Ectodermal cell (in vitro differentiated cells): ENCODE measurements around the gene PITPNM1.

Experiments used
- H3K27ac ChIP-seq: 2 replicates; pipeline ENCODE4 v1.7.0; 2013; ENCODE audit warnings: mild to moderate bottlenecking, low read depth, low read length; ENCODE audit not compliant: insufficient read depth, poor library complexity, severe bottlenecking
- H3K27me3 ChIP-seq: 2 replicates; pipeline ENCODE4 v1.7.0; 2013; ENCODE audit warnings: mild to moderate bottlenecking, low read length; ENCODE audit not compliant: insufficient read depth, control insufficient read depth, poor library complexity, severe bottlenecking
- H3K36me3 ChIP-seq: one replicate; pipeline ENCODE4 v1.7.0; 2013; ENCODE audit warnings: low read length; ENCODE audit not compliant: control insufficient read depth, insufficient read depth
- H3K4me1 ChIP-seq: one replicate; pipeline ENCODE4 v1.7.0; 2013; ENCODE audit warnings: low read length; ENCODE audit not compliant: control insufficient read depth, insufficient read depth
- H3K4me3 ChIP-seq: 2 replicates; pipeline ENCODE4 v1.7.0; 2013; ENCODE audit warnings: low read depth, low read length, control low read depth; ENCODE audit not compliant: insufficient read depth
- H3K9me3 ChIP-seq: 2 replicates; pipeline ENCODE4 v1.7.0; 2013; ENCODE audit warnings: mild to moderate bottlenecking, low read length, moderate library complexity; ENCODE audit not compliant: control insufficient read depth
- WGBS, 2 experiments: methylation state at CpG; one replicate each; pipeline ENCODE4 v1.1.7; 2013; ENCODE audit warnings: missing lambda C conversion rate in 2 of 2; 5-methylcytosine and 5-hydroxymethylcytosine counted together

The PITPNM1 gene

GRCh38 chr11:67541198-67541597 lies 36.0 kb upstream of the PITPNM1 start:
- no peaks in the 10 kb centered on the region for H3K36me3 ChIP-seq
- no peaks in the 10 kb centered on the region for H3K27me3 ChIP-seq
- H3K4me1 ChIP-seq, result no peaks in the 10 kb centered on the region
- H3K9me3 ChIP-seq, result no peaks in the 10 kb centered on the region
- no peak overlapping the region for H3K4me3 ChIP-seq
- 88 to 92% methylated on average over 6 of the region's 6 CpGs for whole genome bisulfite sequencing, 2 experiments
- no peak overlapping the region for H3K27ac ChIP-seq

GRCh38 chr11:67539550-67539949 lies 34.4 kb upstream of the PITPNM1 start:
- H3K4me3 ChIP-seq, result no peak overlapping the region
- no peaks in the 10 kb centered on the region for H3K36me3 ChIP-seq
- no peaks in the 10 kb centered on the region for H3K4me1 ChIP-seq
- no peaks in the 10 kb centered on the region for H3K27me3 ChIP-seq
- no peaks in the 10 kb centered on the region for H3K9me3 ChIP-seq
- WGBS, 2 experiments, result 92 to 97% methylated on average over 4 of the region's 4 CpGs
- no peak overlapping the region for H3K27ac ChIP-seq

GRCh38 chr11:67538823-67539505 lies 33.8 kb upstream of the PITPNM1 start:
- no peaks in the 10 kb centered on the region for H3K4me1 ChIP-seq
- no peaks in the 10 kb centered on the region for H3K36me3 ChIP-seq
- no peaks in the 10 kb centered on the region for H3K9me3 ChIP-seq
- no peak overlapping the region for H3K4me3 ChIP-seq
- 92 to 95% methylated on average over 10 of the region's 10 CpGs for WGBS, 2 experiments
- no peaks in the 10 kb centered on the region for H3K27me3 ChIP-seq
- no peak overlapping the region for H3K27ac ChIP-seq

- Histone ChIP-seq H3K27me3 (no peaks in the 10 kb centered on the region), H3K36me3 (no peaks in the 10 kb centered on the region), H3K27ac (no peak overlapping the region), H3K9me3 (no peaks in the 10 kb centered on the region), H3K4me1 (no peaks in the 10 kb centered on the region), H3K4me3 (no peak overlapping the region)
- WGBS, 2 experiments, result 82 to 87% methylated on average over 6 of the region's 6 CpGs
Measured at GRCh38 chr11:67538306-67538705, 33.1 kb upstream of the PITPNM1 start.

- Histone ChIP-seq H3K4me3 (no peak overlapping the region), H3K27me3 (no peaks in the 10 kb centered on the region), H3K36me3 (no peaks in the 10 kb centered on the region), H3K4me1 (no peaks in the 10 kb centered on the region), H3K27ac (no peak overlapping the region), H3K9me3 (no peaks in the 10 kb centered on the region)
- 74 to 82% methylated on average over 1 of the region's 1 CpG for WGBS, 2 experiments
Measured at GRCh38 chr11:67535561-67535960, 30.4 kb upstream of the PITPNM1 start.

GRCh38 chr11:67534070-67534679 lies 29.0 kb upstream of the PITPNM1 start:
- Histone ChIP-seq H3K9me3 (no peaks in the 10 kb centered on the region), H3K27ac (no peak overlapping the region), H3K36me3 (no peaks in the 10 kb centered on the region), H3K4me1 (no peaks in the 10 kb centered on the region), H3K27me3 (no peaks in the 10 kb centered on the region), H3K4me3 (no peak overlapping the region)
- WGBS, 2 experiments, result 34 to 36% methylated on average over 2 of the region's 4 CpGs

GRCh38 chr11:67532889-67533288 lies 27.7 kb upstream of the PITPNM1 start:
- H3K4me3 ChIP-seq, result no peak overlapping the region
- 83 to 85% methylated on average over 2 of the region's 2 CpGs for WGBS, 2 experiments
- H3K27ac ChIP-seq, result no peak overlapping the region
- H3K27me3 ChIP-seq, result no peaks in the 10 kb centered on the region
- H3K4me1 ChIP-seq, result no peaks in the 10 kb centered on the region
- H3K36me3 ChIP-seq, result no peaks in the 10 kb centered on the region
- H3K9me3 ChIP-seq, result no peaks in the 10 kb centered on the region

- Histone ChIP-seq H3K4me3 (no peak overlapping the region), H3K9me3 (no peaks in the 10 kb centered on the region), H3K27me3 (no peaks in the 10 kb centered on the region), H3K36me3 (no peaks in the 10 kb centered on the region), H3K4me1 (no peaks in the 10 kb centered on the region), H3K27ac (no peak overlapping the region)
- 86 to 93% methylated on average over 5 of the region's 5 CpGs for WGBS, 2 experiments
Measured at GRCh38 chr11:67530282-67530592, 25.1 kb upstream of the PITPNM1 start.

- Histone ChIP-seq H3K4me1 (no peaks in the 10 kb centered on the region), H3K9me3 (no peaks in the 10 kb centered on the region), H3K27me3 (no peaks in the 10 kb centered on the region), H3K36me3 (no peaks in the 10 kb centered on the region), H3K27ac (no peak overlapping the region), H3K4me3 (no peak overlapping the region)
- WGBS, 2 experiments, result 87 to 90% methylated on average over 4 of the region's 4 CpGs
Measured at GRCh38 chr11:67528376-67528775, 23.2 kb upstream of the PITPNM1 start.

GRCh38 chr11:67525275-67525976 lies 20.3 kb upstream of the PITPNM1 start:
- Histone ChIP-seq H3K4me3 (no peak overlapping the region), H3K9me3 (no peaks in the 10 kb centered on the region), H3K36me3 (no peaks in the 10 kb centered on the region), H3K27me3 (no peaks in the 10 kb centered on the region), H3K4me1 (no peaks in the 10 kb centered on the region), H3K27ac (no peak overlapping the region)
- WGBS, 2 experiments, result 82 to 83% methylated on average over 5 of the region's 5 CpGs
